SK-N-MC (cell line): ENCODE results near the gene GUCA2B.

Experiments used
- EZH2 ChIP-seq: fragments of 200-600 bp; sonication (generic); IDR thresholded peaks from one replicate; pipeline ENCODE4 v1.6.1; 2017; ENCODE audit warnings: antibody characterized with exemption
- FOXP2 ChIP-seq: optimal IDR thresholded peaks from 2 replicates; pipeline ENCODE3; 2011; ENCODE audit warnings: mild to moderate bottlenecking, moderate library complexity; ENCODE audit not compliant: insufficient read depth; ENCODE audit errors: extremely low read length, control extremely low read depth
- POLR2AphosphoS5 ChIP-seq: IDR thresholded peaks from 2 replicates; pipeline ENCODE4 v1.6.1; 2012; ENCODE audit warnings: mild to moderate bottlenecking, low read depth, low read length, borderline replicate concordance

DNA sequence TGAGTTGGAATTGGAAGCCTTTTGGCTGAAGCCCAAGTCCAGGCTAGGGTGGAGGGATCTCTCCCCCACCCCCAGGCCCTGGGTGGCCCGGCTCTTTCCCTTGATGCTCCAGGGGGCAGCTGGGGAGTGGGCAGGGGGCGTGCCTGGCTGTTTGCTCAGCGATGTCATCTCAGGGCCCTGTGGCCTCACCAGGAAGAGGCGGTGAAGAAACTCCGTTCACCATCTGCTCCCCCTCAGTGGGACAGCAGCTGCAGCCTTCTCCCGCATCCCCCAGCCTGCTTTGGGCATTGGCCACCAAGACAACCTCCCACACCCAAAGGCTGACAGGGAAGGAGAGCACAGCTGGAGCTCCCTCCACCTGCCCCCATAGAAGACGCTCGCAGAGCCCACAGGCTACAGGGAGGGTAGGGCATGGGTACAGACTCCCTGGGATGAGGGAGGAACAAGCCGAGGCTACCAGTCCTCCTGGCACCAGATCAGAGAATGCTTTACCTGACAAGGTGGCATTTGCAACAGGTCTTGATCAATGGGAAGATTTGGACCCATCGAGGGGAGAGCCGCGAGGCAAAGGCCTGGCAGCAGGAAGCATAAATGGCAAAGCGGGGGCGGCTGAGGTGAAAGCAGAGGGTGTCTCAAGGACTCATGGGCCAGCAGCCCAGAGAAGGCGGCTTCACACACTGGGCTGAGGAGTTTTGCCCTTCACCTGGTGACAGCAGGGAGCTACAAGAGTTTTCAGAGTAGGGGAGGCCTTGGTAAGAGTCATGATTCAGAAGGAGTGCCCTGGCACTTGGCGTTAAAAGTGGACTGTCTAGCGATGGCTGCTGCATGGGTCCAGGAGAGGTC, 17.8 kb downstream of the GUCA2B start:
- TF ChIP-seq EZH2 (no peak), POLR2AphosphoS5 (no peak), FOXP2 (no peak)
